22Rv1 (cell line): ENCODE data around the gene SLC15A3.

Experiments used
- ZFX ChIP-seq: fragments of 450-650 bp; IDR thresholded peaks from 2 replicates; pipeline ENCODE4 v1.6.1; 2017; ENCODE audit warnings: antibody characterized with exemption, borderline replicate concordance
- TF ChIP-seq, protein P1 (sequence below): fragments of 450-650 bp; IDR thresholded peaks from 2 replicates; pipeline ENCODE4 v1.5.1; 2017; ENCODE audit warnings: mild to moderate bottlenecking

DNA sequence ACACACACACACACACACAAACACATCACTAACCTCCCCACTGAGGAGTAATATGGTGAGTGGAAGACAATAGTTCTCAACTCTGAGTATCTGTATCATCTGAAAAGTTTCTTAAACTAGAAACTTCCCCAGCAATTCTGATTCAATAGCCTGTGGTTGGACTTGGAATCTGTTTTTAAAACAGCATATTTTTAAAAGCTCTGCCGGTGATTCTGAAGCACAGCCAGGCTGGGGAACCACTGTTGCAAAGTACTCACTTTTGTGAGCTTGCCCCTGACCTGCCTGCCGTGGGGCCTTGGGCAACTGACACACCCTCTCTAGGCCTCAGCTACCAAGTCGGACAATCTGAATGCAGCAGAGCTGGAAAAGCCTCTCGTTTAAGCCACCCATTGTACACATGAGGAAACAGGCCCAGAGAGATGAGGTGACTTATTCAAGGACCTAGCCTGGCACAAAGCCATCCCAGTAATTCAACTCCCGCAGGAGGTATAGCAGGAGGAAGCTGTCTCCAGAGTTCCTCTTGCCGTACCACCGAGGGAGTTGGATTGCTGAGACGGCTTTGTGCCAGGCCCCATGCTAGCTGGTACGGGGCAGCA lies 8.9 kb downstream of the SLC15A3 start:
- TF ChIP-seq, protein P1, sequence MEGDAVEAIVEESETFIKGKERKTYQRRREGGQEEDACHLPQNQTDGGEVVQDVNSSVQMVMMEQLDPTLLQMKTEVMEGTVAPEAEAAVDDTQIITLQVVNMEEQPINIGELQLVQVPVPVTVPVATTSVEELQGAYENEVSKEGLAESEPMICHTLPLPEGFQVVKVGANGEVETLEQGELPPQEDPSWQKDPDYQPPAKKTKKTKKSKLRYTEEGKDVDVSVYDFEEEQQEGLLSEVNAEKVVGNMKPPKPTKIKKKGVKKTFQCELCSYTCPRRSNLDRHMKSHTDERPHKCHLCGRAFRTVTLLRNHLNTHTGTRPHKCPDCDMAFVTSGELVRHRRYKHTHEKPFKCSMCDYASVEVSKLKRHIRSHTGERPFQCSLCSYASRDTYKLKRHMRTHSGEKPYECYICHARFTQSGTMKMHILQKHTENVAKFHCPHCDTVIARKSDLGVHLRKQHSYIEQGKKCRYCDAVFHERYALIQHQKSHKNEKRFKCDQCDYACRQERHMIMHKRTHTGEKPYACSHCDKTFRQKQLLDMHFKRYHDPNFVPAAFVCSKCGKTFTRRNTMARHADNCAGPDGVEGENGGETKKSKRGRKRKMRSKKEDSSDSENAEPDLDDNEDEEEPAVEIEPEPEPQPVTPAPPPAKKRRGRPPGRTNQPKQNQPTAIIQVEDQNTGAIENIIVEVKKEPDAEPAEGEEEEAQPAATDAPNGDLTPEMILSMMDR, result no peak
- TF ChIP-seq ZFX, result no peak
